Inferior parietal cortex (tissue), 1 donor: ENCODE measurements around the gene TOR3A.
"Not testable (repeated sequence)": the region's sequence is repeated elsewhere in the genome, so short reads cannot be mapped to it uniquely, and the experiment has no call there.

Experiments used
- DNase-seq: peaks from one replicate; pipeline ENCODE4 v3.0.0-alpha.2; 2016; ENCODE audit errors: extremely low spot score

TOR3A gene

GRCh38 chr1:179081687-179082332, at the start of gene TOR3A:
TOR3A (plus strand) TSS chr1:179082070; CDS start chr1:179082129, 59 bp downstream.
- peak; percentile 85 for DNase-seq

- no peak for DNase-seq
Observed at GRCh38 chr1:179034720-179035119, 47.1 kb upstream of the TOR3A start.

- DNase-seq: no peak
Observed at GRCh38 chr1:179036844-179037465, 44.9 kb upstream of the TOR3A start.

GRCh38 chr1:179038528-179039281, 43.2 kb upstream of the TOR3A start:
- DNase-seq: no peak

- not testable (repeated sequence) for DNase-seq
Observed at GRCh38 chr1:179039502-179040174, 42.2 kb upstream of the TOR3A start.

- not testable (repeated sequence) for DNase-seq
Observed at GRCh38 chr1:179040175-179040551, 41.7 kb upstream of the TOR3A start.

GRCh38 chr1:179042087-179042486, 39.8 kb upstream of the TOR3A start:
- no peak for DNase-seq

- DNase-seq: no peak
Observed at GRCh38 chr1:179042700-179043099, 39.2 kb upstream of the TOR3A start.

GRCh38 chr1:179043266-179043665, 38.6 kb upstream of the TOR3A start:
- DNase-seq: no peak

GRCh38 chr1:179043907-179044306, 38.0 kb upstream of the TOR3A start:
- DNase-seq: no peak

- no peak for DNase-seq
Observed at GRCh38 chr1:179046808-179047635, 34.8 kb upstream of the TOR3A start.

- no peak for DNase-seq
Observed at GRCh38 chr1:179047636-179047997, 34.3 kb upstream of the TOR3A start.

GRCh38 chr1:179048339-179049124, 33.3 kb upstream of the TOR3A start:
- no peak for DNase-seq

- no peak for DNase-seq
Observed at GRCh38 chr1:179052776-179053175, 29.1 kb upstream of the TOR3A start.

- DNase-seq: no peak
Observed at GRCh38 chr1:179053486-179053885, 28.4 kb upstream of the TOR3A start.

- DNase-seq: no peak
Observed at GRCh38 chr1:179055937-179056336, 25.9 kb upstream of the TOR3A start.

- no peak for DNase-seq
Observed at GRCh38 chr1:179058487-179059483, 23.1 kb upstream of the TOR3A start.

GRCh38 chr1:179061360-179062282, 20.2 kb upstream of the TOR3A start:
- DNase-seq: no peak
